Superior temporal gyrus (tissue), 1 donor: ENCODE data around the gene TMPRSS12.
"Not testable (repeated sequence)": the region's sequence is repeated elsewhere in the genome, so short reads cannot be mapped to it uniquely, and the experiment has no call there.

Experiments used
- DNase-seq: peaks from one replicate; pipeline ENCODE4 v3.0.0-alpha.2; 2016; ENCODE audit errors: extremely low spot score

TMPRSS12 gene

GRCh38 chr12:50859621-50860310 lies 17.0 kb downstream of the TMPRSS12 start:
- DNase-seq, result no peak

- no peak for DNase-seq
Observed at GRCh38 chr12:50862316-50862715, 19.6 kb downstream of the TMPRSS12 start.

GRCh38 chr12:50865266-50865665 lies 22.5 kb downstream of the TMPRSS12 start:
- DNase-seq, result no peak

GRCh38 chr12:50868881-50869280 lies 26.2 kb downstream of the TMPRSS12 start:
- not testable (repeated sequence) for DNase-seq

- no peak for DNase-seq
Observed at GRCh38 chr12:50882563-50882962, 39.8 kb downstream of the TMPRSS12 start.

- no peak for DNase-seq
Observed at GRCh38 chr12:50887191-50887590, 44.5 kb downstream of the TMPRSS12 start.

GRCh38 chr12:50888666-50889065 lies 45.9 kb downstream of the TMPRSS12 start:
- no peak for DNase-seq

GRCh38 chr12:50894241-50894640 lies 51.5 kb downstream of the TMPRSS12 start:
- no peak for DNase-seq

- no peak for DNase-seq
Observed at GRCh38 chr12:50901685-50902113, 59.0 kb downstream of the TMPRSS12 start.

GRCh38 chr12:50908479-50908878 lies 65.8 kb downstream of the TMPRSS12 start:
- DNase-seq, result not testable (repeated sequence)

- DNase-seq, result not testable (repeated sequence)
Observed at GRCh38 chr12:50912361-50912760, 69.6 kb downstream of the TMPRSS12 start.

- no peak for DNase-seq
Observed at GRCh38 chr12:50913224-50913623, 70.5 kb downstream of the TMPRSS12 start.

- DNase-seq, result no peak
Observed at GRCh38 chr12:50914872-50915484, 72.3 kb downstream of the TMPRSS12 start.

GRCh38 chr12:50916292-50916691 lies 73.6 kb downstream of the TMPRSS12 start:
- DNase-seq, result no peak

GRCh38 chr12:50918584-50919316 lies 76.0 kb downstream of the TMPRSS12 start:
- DNase-seq, result no peak

GRCh38 chr12:50922820-50923219 lies 80.1 kb downstream of the TMPRSS12 start:
- peak; percentile 49 for DNase-seq

GRCh38 chr12:50923361-50924130 lies 80.8 kb downstream of the TMPRSS12 start:
- peak; percentile 54 for DNase-seq

GRCh38 chr12:50924131-50924438 lies 81.4 kb downstream of the TMPRSS12 start:
- no peak for DNase-seq

GRCh38 chr12:50924439-50925341 lies 82.0 kb downstream of the TMPRSS12 start:
- DNase-seq, result peak; percentile 98

GRCh38 chr12:50925342-50925651 lies 82.6 kb downstream of the TMPRSS12 start:
- peak; percentile 40 for DNase-seq

GRCh38 chr12:50925920-50926319 lies 83.2 kb downstream of the TMPRSS12 start:
- DNase-seq, result peak; percentile 28
